WTC11 (cell line): Measurements from ENCODE around the gene C1orf146. TPM values are rescaled to one million over a fixed set of nuclear protein-coding genes. Genes with fewer than 3 reads are reported as not detected.

Experiments
- ATAC-seq: fragments of 200-7000 bp; cut with Tn5 transposase; 2 replicates; pipeline ENCODE4 v1.10.0; 2021; ENCODE audit warnings: mild to moderate bottlenecking, moderate library complexity
- CTCF ChIA-PET: fragments of 300-600 bp; sonication (Branson Sonifier 250); formaldehyde crosslinking; loops from one replicate; lab custom pipeline; 2021; ENCODE audit warnings: antibody characterized with exemption; lab: Charles Lee
- POLR2A ChIA-PET: fragments of 350-600 bp; sonication (Branson Sonifier 250); formaldehyde crosslinking; loops from one replicate; lab custom pipeline; 2021; ENCODE audit warnings: antibody characterized with exemption; lab: Charles Lee
- DNase-seq: peaks from one replicate; pipeline ENCODE4 v3.0.0; 2021; ENCODE audit warnings: low spot score
- H3K27ac Mint-ChIP-seq: 2 replicates; pipeline ENCODE4 v1.8.0; 2021; ENCODE audit warnings: mixed read lengths
- H3K27me3 Mint-ChIP-seq: 2 replicates; pipeline ENCODE4 v1.8.0; 2021; ENCODE audit warnings: low read depth, mild to moderate bottlenecking, moderate library complexity, mixed read lengths
- H3K36me3 Mint-ChIP-seq: 2 replicates; pipeline ENCODE4 v1.8.0; 2021; ENCODE audit warnings: mixed read lengths
- H3K4me1 Mint-ChIP-seq: 2 replicates; pipeline ENCODE4 v1.8.0; 2022; ENCODE audit warnings: mixed read lengths
- H3K4me3 Mint-ChIP-seq: 2 replicates; pipeline ENCODE4 v1.8.0; 2021; ENCODE audit warnings: mild to moderate bottlenecking, moderate library complexity, mixed read lengths
- H3K9me3 Mint-ChIP-seq: 2 replicates; pipeline ENCODE4 v1.8.0; 2021; ENCODE audit warnings: mixed read lengths
- CTCF ChIP-seq: fragments of 200-600 bp; IDR thresholded peaks from 2 replicates; pipeline ENCODE4 v1.8.0; 2022; ENCODE audit warnings: antibody characterized with exemption
- NR1H2 ChIP-seq: sonication (generic); formaldehyde crosslinking; IDR thresholded peaks from 2 replicates; pipeline ENCODE4 v1.9.0; 2021; ENCODE audit warnings: mild to moderate bottlenecking, moderate library complexity, missing genetic modification reagents
- total RNA-seq: library from RNA; stranded (reverse); gene quantifications from 3 replicates; pipeline ENCODE4 v1.2.3, GENCODE V29; 2021

Gene C1orf146
- total RNA-seq, 1 experiment from 2014 or later = not detected

- POLR2A ChIA-PET = interaction anchor here (0.5 kb wide), 2 partner anchors 198 to 520 kb away, joined by 3 to 4 read pairs; no protein-coding TSS in a partner anchor
These were observed 73.8 kb downstream of the C1orf146 start for GRCh38 chr1:92291372-92291999.

More at GRCh38 chr1:92291372-92291999, 73.8 kb downstream of the C1orf146 start:
- ATAC-seq = peak; percentile 75
- H3K27me3 Mint-ChIP-seq = no peaks in the 10 kb centered on the region
- peaks cover 2% of the 10 kb centered on the region; the same call in 1 of the 2 replicates for H3K4me1 Mint-ChIP-seq
- peaks cover 54% of the 10 kb centered on the region for H3K36me3 Mint-ChIP-seq
- DNase-seq = no peak
- CTCF ChIA-PET = interaction anchor here (0.5 to 1.5 kb wide), 22 partner anchors 9 to 737 kb away, joined by 3 to 40 read pairs (median 4); no protein-coding TSS in a partner anchor
- H3K9me3 Mint-ChIP-seq = peaks cover 4% of the 10 kb centered on the region
- no peak overlapping the region; the same call in 1 of the 2 replicates for H3K27ac Mint-ChIP-seq
- H3K4me3 Mint-ChIP-seq = no peak overlapping the region
- no peak for TF ChIP-seq NR1H2 (CRISPR knock-in tag)
- TF ChIP-seq CTCF = 0 out of 2 replicates have a peak, but pooled peaks have one; percentile 21

Other genes with a start within 250 kb of the C1orf146 start
- 0.15 to 0.53 TPM (median 0.30 TPM) in 3 replicates for gene EPHX4, start 187.9 kb upstream of the C1orf146 start, total RNA-seq
- gene SETSIP, start 142.5 kb upstream of the C1orf146 start, total RNA-seq = 0.25 TPM in 1 of 3 replicates, not detected in the others
- 3.7 to 4.6 TPM (median 4.5 TPM) in 3 replicates for gene BTBD8, start 137.6 kb upstream of the C1orf146 start, total RNA-seq
- gene GLMN, start 81.1 kb downstream of the C1orf146 start, total RNA-seq = 20.4 to 20.9 TPM (median 20.4 TPM) in 3 replicates
- gene RPAP2, start 81.1 kb downstream of the C1orf146 start, total RNA-seq = 19.8 to 23.0 TPM (median 21.5 TPM) in 3 replicates